HepG2 (cell line): ENCODE results near the gene ANTKMT. TPM values are rescaled to one million over a fixed set of nuclear protein-coding genes. Genes with fewer than 3 reads are reported as not detected.

Experiments
- ATAC-seq: fragments of 200-7000 bp; cut with Tn5 transposase; 3 replicates; pipeline ENCODE4 v1.9.1; 2020; ENCODE audit warnings: mild to moderate bottlenecking, moderate library complexity
- Bru-seq: library from RNA; stranded (reverse); fragments of 400-500 nt; gene quantifications from one replicate; lab custom pipeline; 2021; lab: Mats Ljungman, UMichigan
- BruChase-seq, 2 experiments: library from RNA; stranded (reverse); fragments of 400-500 nt; gene quantifications; one replicate each; lab custom pipeline; 2021; lab: Mats Ljungman, UMichigan
- BruUV-seq: library from RNA; stranded (reverse); fragments of 400-500 nt; replicated peaks from 2 replicates; lab custom pipeline; 2021; lab: Mats Ljungman, UMichigan
- CTCF ChIA-PET: fragments of 300-600 bp; formaldehyde crosslinking; extraction: SDS; loops from one replicate; lab custom pipeline; 2021; ENCODE audit warnings: low total read pairs, inconsistent platforms, low intra/inter-chr PET ratio; lab: Yijun Ruan, JAX
- POLR2A ChIA-PET: fragments of 350-600 bp; sonication (Branson Sonifier 250); formaldehyde crosslinking; loops from one replicate; lab custom pipeline; 2020; ENCODE audit warnings: antibody characterized with exemption, inconsistent platforms; lab: Yijun Ruan, JAX
- DNase-seq: peaks from one replicate; pipeline ENCODE4 v3.0.0-alpha.2; 2015; ENCODE audit warnings: low spot score
- FAIRE-seq: peaks from 3 replicates; lab custom pipeline; 2011; peaks lifted over from hg19 to GRCh38; lab: Jason Lieb, UNC
- H2AFZ ChIP-seq: one replicate; pipeline ENCODE4 v1.6.1; 2011; ENCODE audit warnings: low read length, inconsistent platforms
- H3K27ac ChIP-seq: fragments of 300-600 bp; 3 replicates; pipeline ENCODE4 v1.8.0; 2011; ENCODE audit warnings: mixed run types, mild to moderate bottlenecking, mixed read lengths, low read length, inconsistent platforms; ENCODE audit not compliant: insufficient read depth; ENCODE audit errors: extremely low read length
- H3K27me3 ChIP-seq, 2 experiments: fragments of 200-600 bp in 1 of 2; 2 replicates in 1 of 2; 3 replicates in 1 of 2; pipeline versions ENCODE4 v1.6.0 to v1.8.0; 2011; ENCODE audit warnings: low read length in 2 of 2, mild to moderate bottlenecking in 2 of 2, moderate library complexity in 2 of 2, inconsistent platforms in 1 of 2; ENCODE audit not compliant: insufficient read depth in 2 of 2, control insufficient read depth in 1 of 2
- H3K36me3 ChIP-seq, 2 experiments: fragments of 200-600 bp in 1 of 2; replicated peaks in 1 of 2; 2 replicates in 1 of 2; 3 replicates in 1 of 2; pipeline versions ENCODE4 v1.5.1 to v1.8.0; 2011; ENCODE audit warnings: low read length in 2 of 2, inconsistent platforms in 1 of 2; ENCODE audit not compliant: insufficient read depth in 2 of 2, control insufficient read depth in 1 of 2
- H3K4me1 ChIP-seq: 2 replicates; pipeline ENCODE4 v1.5.1; 2012; ENCODE audit warnings: low read length, inconsistent platforms; ENCODE audit not compliant: insufficient read depth
- H3K4me2 ChIP-seq: 2 replicates; pipeline ENCODE4 v1.6.0; 2011; ENCODE audit warnings: low read depth, low read length, inconsistent platforms
- H3K4me3 ChIP-seq, 3 experiments: fragments of 200-600 bp in 1 of 3; sonication (generic), shearing (Covaris generic) in 1 of 3; replicated peaks in 1 of 3; 2 replicates each; pipeline ENCODE4 v1.5.1; 2011 to 2016; ENCODE audit warnings: low read length in 3 of 3, inconsistent platforms in 2 of 3, low read depth in 2 of 3, mild to moderate bottlenecking in 2 of 3, control low read depth in 1 of 3, mixed read lengths in 1 of 3; ENCODE audit not compliant: insufficient read depth in 1 of 3
- H3K79me2 ChIP-seq: one replicate; pipeline ENCODE4 v1.6.1; 2011; ENCODE audit warnings: low read length, inconsistent platforms; ENCODE audit not compliant: insufficient read depth
- H3K9ac ChIP-seq: 2 replicates; pipeline ENCODE4 v1.6.0; 2011; ENCODE audit warnings: mild to moderate bottlenecking, low read depth, low read length, inconsistent platforms; ENCODE audit not compliant: insufficient read depth
- H3K9me3 ChIP-seq: 2 replicates; pipeline ENCODE4 v1.5.1; 2012; ENCODE audit warnings: mild to moderate bottlenecking, low read length
- H4K20me1 ChIP-seq: 2 replicates; pipeline ENCODE4 v1.6.0; 2011; ENCODE audit warnings: inconsistent platforms, mild to moderate bottlenecking, low read length, moderate library complexity; ENCODE audit not compliant: insufficient read depth
- GPN1 ChIP-seq: sonication (generic); formaldehyde crosslinking; IDR thresholded peaks from 2 replicates; pipeline ENCODE4 v1.5.1; 2020; ENCODE audit warnings: missing genetic modification reagents, borderline replicate concordance
- MTF2 ChIP-seq: sonication (generic); formaldehyde crosslinking; IDR thresholded peaks from 2 replicates; pipeline ENCODE4 v1.5.0; 2020; ENCODE audit warnings: missing genetic modification reagents, borderline replicate concordance
- MYC ChIP-seq: sonication (generic); formaldehyde crosslinking; IDR thresholded peaks from 2 replicates; pipeline ENCODE4 v1.9.0; 2021; ENCODE audit warnings: missing genetic modification reagents, borderline replicate concordance
- SMARCE1 ChIP-seq: fragments of 450-650 bp; IDR thresholded peaks from 2 replicates; pipeline ENCODE4 v1.6.1; 2017; ENCODE audit warnings: borderline replicate concordance
- STAG1 ChIP-seq: sonication (generic); formaldehyde crosslinking; IDR thresholded peaks from 2 replicates; pipeline ENCODE4 v1.4.0; 2020; ENCODE audit warnings: missing genetic modification reagents
- ZBTB7B ChIP-seq: sonication (generic); formaldehyde crosslinking; IDR thresholded peaks from 2 replicates; pipeline ENCODE4 v1.4.0; 2020; ENCODE audit warnings: missing genetic modification reagents
- ZBTB8A ChIP-seq: sonication (generic); formaldehyde crosslinking; IDR thresholded peaks from 2 replicates; pipeline ENCODE4 v1.4.0; 2020; ENCODE audit warnings: mild to moderate bottlenecking, low read depth, missing genetic modification reagents, borderline replicate concordance
- ZNF354B ChIP-seq: sonication (generic); formaldehyde crosslinking; IDR thresholded peaks from 2 replicates; pipeline ENCODE4 v1.8.0; 2022; ENCODE audit warnings: mild to moderate bottlenecking, missing genetic modification reagents
- ZNF441 ChIP-seq: sonication (generic); formaldehyde crosslinking; IDR thresholded peaks from 2 replicates; pipeline ENCODE4 v1.7.0; 2021; ENCODE audit warnings: missing genetic modification reagents, borderline replicate concordance
- ZNF577 ChIP-seq: sonication (generic); formaldehyde crosslinking; IDR thresholded peaks from 2 replicates; pipeline ENCODE4 v1.4.0; 2020; ENCODE audit warnings: mild to moderate bottlenecking, low read depth, missing genetic modification reagents, borderline replicate concordance
- WGBS: methylation state at CpG from one replicate; pipeline ENCODE4 v1.1.6; 2017; ENCODE audit warnings: low lambda C conversion rate; 5-methylcytosine and 5-hydroxymethylcytosine counted together
- in situ Hi-C: cut with HindIII; loops from 2 replicates; pipeline ENCODE4 v1.10.0; 2017; ENCODE audit warnings: low pct_unique_long_range_greater_than_20kb; ENCODE audit not compliant: extremely low pct_ligation_motif_present
- intact Hi-C: fragments of 100-400 bp; cut with micrococcal nuclease; formaldehyde crosslinking; loops from one replicate; pipeline ENCODE4 v1.10.0; 2022; ENCODE audit not compliant: unreplicated experiment
- long read RNA-seq, 2 experiments: library from RNA in 1 of 2; library from polyadenylated mRNA in 1 of 2; stranded (forward) in 1 of 2; unstranded in 1 of 2; transcript quantifications; one replicate each; pipeline ENCODE4 v2.0.0, GENCODE V29; 2019 to 2022
- polyA minus RNA-seq, 3 experiments: library from RNA; depleted of rRNA, polyadenylated mRNA; stranded (reverse); fragments of >200 nt; gene quantifications; 2 replicates each; pipeline ENCODE4 v1.2.3, GENCODE V29; 2011; ENCODE audit warnings: low replicate concordance in 1 of 3
- polyA plus RNA-seq, 8 experiments: library from polyadenylated mRNA; depleted of rRNA in 3 of 8; stranded (reverse) in 7 of 8; unstranded in 1 of 8; fragments of >200 nt; fragmentation: Illumina TruSeq in 4 of 8; extraction: Trizol in 4 of 8; gene quantifications; 2 replicates each; pipeline versions ENCODE4 v1.2.1 to v1.2.3, GENCODE V29; 2011 to 2016; ENCODE audit warnings: low read depth in 4 of 8, missing spikeins in 1 of 8, mixed read lengths in 1 of 8; ENCODE audit not compliant: insufficient read depth in 1 of 8
- total RNA-seq, 5 experiments: library from RNA; depleted of rRNA; stranded (reverse); fragments of >200 nt; fragmentation: Illumina TruSeq; extraction: Trizol; gene quantifications; 2 replicates each; pipeline ENCODE4 v1.2.3, GENCODE V29; 2016; ENCODE audit warnings: low read depth in 1 of 5

The ANTKMT gene, protein sequence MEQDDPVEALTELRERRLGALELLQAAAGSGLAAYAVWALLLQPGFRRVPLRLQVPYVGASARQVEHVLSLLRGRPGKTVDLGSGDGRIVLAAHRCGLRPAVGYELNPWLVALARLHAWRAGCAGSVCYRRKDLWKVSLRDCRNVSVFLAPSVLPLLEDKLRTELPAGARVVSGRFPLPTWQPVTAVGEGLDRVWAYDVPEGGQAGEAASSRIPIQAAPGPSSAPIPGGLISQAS
- total RNA-seq (2016; rRNA removed; fragmentation: Illumina TruSeq; extraction: Trizol) (17.8 and 47.8 TPM in 2 replicates), polyA plus RNA-seq (2011; rRNA removed) (7.5 and 11.8 TPM in 2 replicates), polyA minus RNA-seq (2011; rRNA and poly(A)+ RNA removed; ENCODE audit: low replicate concordance) (2.4 and 4.6 TPM in 2 replicates), Bru-seq, nascent RNA (percentile 53 among the genes with signal in this experiment), BruChase-seq, experiment 1, labeled RNA remaining after a 6-hour chase (percentile 55 among the genes with signal in this experiment), BruChase-seq, experiment 2, labeled RNA remaining after a 2-hour chase (percentile 49 among the genes with signal in this experiment)
- 23.3 and 24.5 TPM in 2 replicates for total RNA-seq (2016; cell fraction: cytosol; rRNA removed; fragmentation: Illumina TruSeq; extraction: Trizol; ENCODE audit: low read depth)
- total RNA-seq (2016; cell fraction: insoluble cytoplasmic fraction; rRNA removed; fragmentation: Illumina TruSeq; extraction: Trizol): 20.4 and 46.4 TPM in 2 replicates
- 26.6 and 30.6 TPM in 2 replicates for total RNA-seq (2016; cell fraction: membrane; rRNA removed; fragmentation: Illumina TruSeq; extraction: Trizol)
- 18.5 and 25.5 TPM in 2 replicates for total RNA-seq (2016; cell fraction: nucleus; rRNA removed; fragmentation: Illumina TruSeq; extraction: Trizol)
- 10.6 and 19.3 TPM in 2 replicates for polyA plus RNA-seq (2011; cell fraction: cytosol; rRNA removed)
- 47.2 and 48.7 TPM in 2 replicates for polyA plus RNA-seq (2011; cell fraction: nucleus; rRNA removed)
- polyA plus RNA-seq (2012): 4.2 and 8.6 TPM in 2 replicates
- polyA plus RNA-seq (2016; cell fraction: cytosol; fragmentation: Illumina TruSeq; extraction: Trizol; ENCODE audit: low read depth): 14.5 and 19.6 TPM in 2 replicates
- 10.3 and 11.6 TPM in 2 replicates for polyA plus RNA-seq (2016; cell fraction: insoluble cytoplasmic fraction; fragmentation: Illumina TruSeq; extraction: Trizol; ENCODE audit: low read depth)
- polyA plus RNA-seq (2016; cell fraction: membrane; fragmentation: Illumina TruSeq; extraction: Trizol; ENCODE audit: low read depth): 16.4 and 20.3 TPM in 2 replicates
- polyA plus RNA-seq (2016; cell fraction: nucleus; fragmentation: Illumina TruSeq; extraction: Trizol; ENCODE audit: insufficient read depth, low read depth): 33.8 and 45.5 TPM in 2 replicates
- polyA minus RNA-seq (2011; cell fraction: cytosol; rRNA and poly(A)+ RNA removed): 5.2 and 9.3 TPM in 2 replicates
- polyA minus RNA-seq (2011; cell fraction: nucleus; rRNA and poly(A)+ RNA removed): 9.1 and 10.3 TPM in 2 replicates
- long read RNA-seq, experiment 1, transcript FAM173A-207 (5 exons, 1,052 nt): major isoform, 17 of 29 reads
- long read RNA-seq, experiment 1, partial matches to known transcripts: 1 of 29 reads
- long read RNA-seq, experiment 1, other reads (novel, unspliced or antisense): 5 of 29 reads
- long read RNA-seq, experiment 2, transcript FAM173A-205 (3 exons, 1,686 nt): minor isoform, 8 of 73 reads
- long read RNA-seq, experiment 2, transcript FAM173A-207 (5 exons, 1,052 nt): major isoform, 30 of 73 reads
- long read RNA-seq, experiment 2, transcript FAM173A-201 (4 exons, 806 nt): minor isoform, 9 of 73 reads
- long read RNA-seq, experiment 2, transcript FAM173A-204 (4 exons, 800 nt): minor isoform, 8 of 73 reads
- long read RNA-seq, experiment 2, partial matches to known transcripts: 3 of 73 reads
- long read RNA-seq, experiment 2, other reads (novel, unspliced or antisense): 10 of 73 reads

DNA sequence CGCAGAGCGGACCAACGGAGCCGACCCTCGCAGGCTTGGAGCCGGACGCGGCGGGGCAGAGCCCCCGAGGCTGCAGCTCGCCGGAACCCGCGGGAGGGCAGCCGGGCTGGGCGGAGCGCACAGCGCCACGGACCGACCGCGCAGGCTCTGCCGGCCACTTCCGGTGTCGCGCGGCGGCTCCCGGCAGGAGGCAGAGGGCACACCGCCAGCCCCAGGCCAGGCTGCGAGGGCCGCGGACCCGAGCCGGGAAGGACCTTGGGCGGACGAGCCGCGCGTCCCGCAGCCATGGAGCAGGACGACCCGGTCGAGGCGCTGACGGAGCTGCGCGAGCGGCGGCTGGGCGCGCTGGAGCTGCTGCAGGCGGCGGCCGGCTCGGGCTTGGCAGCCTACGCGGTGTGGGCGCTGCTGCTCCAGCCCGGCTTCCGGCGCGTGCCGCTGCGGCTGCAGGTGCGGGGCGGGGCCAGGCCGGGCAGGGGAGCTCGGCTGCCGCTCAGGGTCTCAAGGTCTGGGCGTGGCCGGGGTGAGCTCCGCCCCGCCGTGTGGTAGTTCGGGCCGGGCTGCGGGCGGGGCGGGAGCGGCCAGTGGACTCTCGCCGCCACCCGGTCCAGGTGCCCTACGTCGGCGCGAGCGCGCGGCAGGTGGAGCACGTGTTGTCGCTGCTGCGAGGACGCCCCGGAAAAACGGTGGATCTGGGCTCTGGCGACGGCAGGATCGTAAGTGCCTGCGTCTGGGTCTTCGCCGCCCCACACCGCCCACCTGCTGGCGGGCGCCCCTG is at the start of gene ANTKMT:
Gene ANTKMT, plus strand, starts transcription at position 157 of the 775 bp plus-strand sequence. Its CDS starts 129 bp downstream, at position 286.
- Histone ChIP-seq H3K27me3 (no peaks in the 10 kb centered on the region), H3K27ac (peak within 1 kb of the TSS; percentile 88), H3K4me3 (peak within 1 kb of the TSS; percentile 77 to 95 (median 85)), H3K4me1 (peaks cover 33% of the 10 kb centered on the region), H3K36me3 (no peaks in the 10 kb centered on the region), H3K79me2 (peaks cover 3% of the 10 kb centered on the region), H3K9me3 (no peaks in the 10 kb centered on the region), H4K20me1 (peaks cover 4% of the 10 kb centered on the region), H3K9ac (peak within 1 kb of the TSS; percentile 88), H3K4me2 (peak within 1 kb of the TSS; percentile 100), H2AFZ (no peak within 1 kb of the TSS)
- peak; percentile 70 for ATAC-seq
- in situ Hi-C loops (no loop called here), intact Hi-C loops (no loop called here)
- no peak for FAIRE-seq
- DNase-seq: peak; percentile 80
- CTCF ChIA-PET: no interaction called here
- POLR2A ChIA-PET: interaction anchor here (0.9 to 2.5 kb wide), 15 partner anchors 9 to 251 kb away, joined by 3 to 22 read pairs (median 7); partner anchors contain the start of genes CHTF18, CIAO3, MSLN and RHBDL1
- BruUV-seq: no TSS peak
- WGBS: 83% methylated on average over 6 of the region's 106 CpGs
- TF ChIP-seq STAG1 (CRISPR knock-in tag): no peak
- no peak; the same call in 1 of the 2 replicates for TF ChIP-seq GPN1 (CRISPR knock-in tag)
- TF ChIP-seq ZNF354B (CRISPR knock-in tag): no peak; the same call in 1 of the 2 replicates
- no peak for TF ChIP-seq MTF2 (CRISPR knock-in tag)
- no peak; the same call in 1 of the 2 replicates for TF ChIP-seq ZNF441 (CRISPR knock-in tag)
- TF ChIP-seq ZNF577: no peak
- TF ChIP-seq ZBTB7B: no peak
- TF ChIP-seq SMARCE1: no peak
- peak; percentile 80 for TF ChIP-seq MYC (CRISPR knock-in tag)
- TF ChIP-seq ZBTB8A (CRISPR knock-in tag): no peak; the same call in 1 of the 2 replicates
